Duodenal mucosa (tissue), 2 donors: ENCODE results near the gene DCUN1D3.

Experiments used
- H3K27ac ChIP-seq: one replicate; pipeline ENCODE4 v1.7.0; 2013; ENCODE audit warnings: low read depth, low read length
- H3K27me3 ChIP-seq, 2 donors: one replicate each; pipeline ENCODE4 v1.7.0; 2013; ENCODE audit warnings: low read length in 2 of 2, control low read depth in 1 of 2; ENCODE audit not compliant: insufficient read depth in 2 of 2, control insufficient read depth in 1 of 2
- H3K36me3 ChIP-seq, 2 donors: one replicate each; pipeline ENCODE4 v1.7.0; 2013; ENCODE audit warnings: low read length in 2 of 2, control low read depth in 1 of 2; ENCODE audit not compliant: insufficient read depth in 2 of 2, control insufficient read depth in 1 of 2
- H3K4me1 ChIP-seq, 2 donors: one replicate each; pipeline ENCODE4 v1.7.0; 2013; ENCODE audit warnings: low read length in 2 of 2, control low read depth in 1 of 2; ENCODE audit not compliant: insufficient read depth in 2 of 2, control insufficient read depth in 1 of 2
- H3K4me3 ChIP-seq, 2 donors: one replicate each; pipeline ENCODE4 v1.7.0; 2013; ENCODE audit warnings: low read length in 2 of 2, low read depth in 1 of 2
- H3K9ac ChIP-seq, 2 donors: one replicate each; pipeline ENCODE4 v1.7.0; 2013; ENCODE audit warnings: low read length in 2 of 2, low read depth in 1 of 2
- H3K9me3 ChIP-seq, 2 donors: one replicate each; pipeline ENCODE4 v1.7.0; 2013; ENCODE audit warnings: low read length in 2 of 2, control low read depth in 1 of 2; ENCODE audit not compliant: control insufficient read depth in 1 of 2

The DCUN1D3 gene

DNA sequence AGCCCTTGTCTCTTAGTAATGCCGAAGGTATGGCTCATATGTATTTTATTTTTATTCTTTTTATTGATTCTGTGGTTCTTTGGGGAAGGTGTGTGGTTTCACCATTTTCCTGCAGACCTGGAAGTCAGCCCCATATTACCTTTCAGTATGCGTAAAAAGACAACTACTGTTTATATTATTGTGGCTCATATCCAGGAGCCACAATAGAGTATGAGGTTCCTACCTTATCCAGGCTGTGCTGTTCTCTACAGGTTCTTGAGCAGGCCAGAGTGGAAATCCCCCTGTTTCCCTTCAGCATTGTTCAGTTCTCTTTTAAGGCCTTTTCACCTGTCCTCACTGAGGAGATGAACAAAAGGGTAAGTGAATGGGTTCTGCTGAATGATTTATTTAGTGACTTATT is 60.7 kb downstream of the DCUN1D3 start:
- Histone ChIP-seq H3K9ac (no peak overlapping the region), H3K27ac (no peak overlapping the region), H3K9me3 (no peaks in the 10 kb centered on the region), H3K36me3 (peaks cover 5% of the 10 kb centered on the region in 2 donors), H3K4me3 (no peak overlapping the region), H3K27me3 (no peaks in the 10 kb centered on the region), H3K4me1 (no peaks in the 10 kb centered on the region)

DNA sequence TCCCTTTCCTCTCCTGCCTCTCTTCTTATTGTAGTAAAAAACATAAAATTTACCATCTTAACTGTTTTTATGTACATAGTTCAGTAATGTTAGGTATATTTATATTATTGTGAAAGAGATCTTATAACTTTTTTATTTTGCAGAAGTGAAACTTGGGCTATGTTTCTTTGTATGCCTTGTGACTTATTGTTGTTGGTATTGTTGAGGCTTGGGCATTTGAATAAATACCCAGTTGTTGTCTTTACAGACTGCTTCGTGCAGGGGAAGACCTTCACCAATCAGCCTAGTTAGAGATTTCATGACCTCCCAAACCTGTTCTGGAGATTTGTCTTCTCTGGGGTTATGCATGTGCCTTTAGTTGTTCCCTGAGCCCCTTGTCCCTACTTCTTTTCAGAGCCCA is 61.9 kb downstream of the DCUN1D3 start:
- H3K27me3 ChIP-seq = no peaks in the 10 kb centered on the region
- no peak overlapping the region for H3K9ac ChIP-seq
- no peaks in the 10 kb centered on the region for H3K9me3 ChIP-seq
- no peaks in the 10 kb centered on the region for H3K4me1 ChIP-seq
- H3K4me3 ChIP-seq = no peak overlapping the region
- H3K27ac ChIP-seq = no peak overlapping the region
- peaks cover 5 to 11% of the 10 kb centered on the region in 2 donors for H3K36me3 ChIP-seq

DNA sequence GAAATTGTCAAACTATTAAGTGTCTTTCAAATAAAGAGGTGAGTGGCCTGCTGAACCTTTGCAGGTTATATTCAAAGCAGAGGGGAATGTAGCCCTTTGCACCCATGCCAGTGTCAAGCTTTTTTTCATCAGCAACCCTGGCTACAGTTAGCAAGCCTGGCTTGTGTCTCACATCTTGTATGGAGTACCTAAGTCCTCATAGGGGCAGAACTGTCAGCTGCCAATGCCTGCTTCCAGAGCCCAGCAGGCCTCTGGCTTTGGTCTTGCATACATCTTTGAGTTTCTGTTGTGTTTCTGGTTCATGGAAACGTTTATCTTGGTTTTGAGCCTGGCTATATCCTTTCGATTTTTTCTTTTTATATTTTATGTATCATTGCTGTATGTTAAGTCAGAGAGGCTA is 67.1 kb downstream of the DCUN1D3 start:
- Histone ChIP-seq H3K4me1 (no peaks in the 10 kb centered on the region), H3K27me3 (no peaks in the 10 kb centered on the region), H3K9ac (no peak overlapping the region), H3K27ac (no peak overlapping the region), H3K9me3 (no peaks in the 10 kb centered on the region), H3K36me3 (peaks cover 9 to 18% of the 10 kb centered on the region in 2 donors), H3K4me3 (no peak overlapping the region)

DNA sequence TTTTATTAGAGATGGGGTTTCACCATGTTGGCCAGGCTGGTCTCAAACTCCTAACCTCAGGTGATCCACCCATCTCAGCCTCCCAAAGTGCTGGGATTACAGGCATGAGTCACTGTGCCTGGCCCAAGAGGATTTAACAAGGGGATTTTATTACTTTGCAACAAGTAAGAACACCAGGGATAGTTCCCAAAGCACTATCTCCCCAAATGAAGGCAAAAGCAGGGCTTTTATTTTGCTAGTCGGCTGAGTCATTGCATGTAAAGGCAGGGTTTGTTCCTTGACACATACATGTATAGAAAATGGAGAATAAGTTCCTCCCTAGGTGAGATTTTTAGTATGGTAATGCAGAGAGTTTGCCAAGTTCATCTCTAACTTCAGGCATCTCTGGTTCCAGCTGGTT is 69.8 kb downstream of the DCUN1D3 start:
- Histone ChIP-seq H3K4me3 (no peak overlapping the region), H3K27ac (no peak overlapping the region), H3K9me3 (no peaks in the 10 kb centered on the region)

DNA sequence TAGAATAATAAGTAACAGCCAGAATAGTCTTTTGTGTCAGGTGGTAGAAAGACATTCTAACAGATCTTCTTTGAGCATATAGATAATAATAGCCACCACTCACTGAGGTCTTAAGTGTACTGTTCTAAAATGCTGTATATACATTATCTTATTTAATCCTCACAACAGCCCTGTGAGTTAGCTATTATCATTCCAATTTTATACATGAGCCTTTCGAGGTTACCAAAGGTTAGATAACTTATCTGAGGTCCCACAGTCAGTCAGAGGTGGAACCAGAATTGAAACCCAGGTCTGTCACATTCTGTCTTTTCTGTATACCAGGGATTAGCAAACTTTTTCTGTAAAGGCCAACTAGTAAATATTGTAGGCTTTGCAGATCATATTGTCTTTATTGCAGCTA is 70.6 kb downstream of the DCUN1D3 start:
- Histone ChIP-seq H3K4me1 (peaks cover 0 to 4% of the 10 kb centered on the region in 2 donors), H3K36me3 (peaks cover 4 to 25% of the 10 kb centered on the region in 2 donors), H3K27ac (no peak overlapping the region), H3K27me3 (no peaks in the 10 kb centered on the region), H3K9ac (no peak overlapping the region), H3K9me3 (no peaks in the 10 kb centered on the region), H3K4me3 (no peak overlapping the region)

More for the DNA sequence above, 69.8 kb downstream of the DCUN1D3 start:
- peaks cover 0 to 4% of the 10 kb centered on the region in 2 donors for H3K4me1 ChIP-seq
- H3K9ac ChIP-seq = no peak overlapping the region
- H3K27me3 ChIP-seq = no peaks in the 10 kb centered on the region
- peaks cover 4 to 26% of the 10 kb centered on the region in 2 donors for H3K36me3 ChIP-seq

DNA sequence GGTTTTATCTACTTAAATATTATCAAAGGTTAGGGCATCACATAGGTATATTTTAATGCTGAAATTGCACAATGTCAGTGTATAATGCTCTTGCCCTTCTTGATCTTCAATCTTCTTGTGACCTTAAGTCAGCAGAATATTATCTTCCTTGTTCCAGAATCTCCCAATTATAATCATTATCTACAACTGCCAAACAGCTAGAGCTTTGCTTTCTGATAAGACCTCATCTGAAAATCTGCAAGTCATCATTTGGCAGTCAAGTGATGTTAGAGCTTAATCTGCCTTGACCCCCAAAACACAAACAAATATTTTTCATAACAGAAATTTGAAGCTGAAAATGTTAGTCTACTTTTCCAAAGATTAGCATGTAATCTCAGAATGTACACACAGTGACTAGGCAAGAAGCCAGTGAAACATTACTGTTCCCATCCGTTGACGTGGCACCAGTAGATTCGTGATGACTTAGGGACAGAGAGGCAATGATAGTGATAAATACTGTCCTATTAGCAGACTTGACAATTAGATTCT is 74.1 kb downstream of the DCUN1D3 start:
- Histone ChIP-seq H3K9ac (no peak overlapping the region), H3K36me3 (peaks cover 4 to 18% of the 10 kb centered on the region in 2 donors), H3K27ac (no peak overlapping the region)

DNA sequence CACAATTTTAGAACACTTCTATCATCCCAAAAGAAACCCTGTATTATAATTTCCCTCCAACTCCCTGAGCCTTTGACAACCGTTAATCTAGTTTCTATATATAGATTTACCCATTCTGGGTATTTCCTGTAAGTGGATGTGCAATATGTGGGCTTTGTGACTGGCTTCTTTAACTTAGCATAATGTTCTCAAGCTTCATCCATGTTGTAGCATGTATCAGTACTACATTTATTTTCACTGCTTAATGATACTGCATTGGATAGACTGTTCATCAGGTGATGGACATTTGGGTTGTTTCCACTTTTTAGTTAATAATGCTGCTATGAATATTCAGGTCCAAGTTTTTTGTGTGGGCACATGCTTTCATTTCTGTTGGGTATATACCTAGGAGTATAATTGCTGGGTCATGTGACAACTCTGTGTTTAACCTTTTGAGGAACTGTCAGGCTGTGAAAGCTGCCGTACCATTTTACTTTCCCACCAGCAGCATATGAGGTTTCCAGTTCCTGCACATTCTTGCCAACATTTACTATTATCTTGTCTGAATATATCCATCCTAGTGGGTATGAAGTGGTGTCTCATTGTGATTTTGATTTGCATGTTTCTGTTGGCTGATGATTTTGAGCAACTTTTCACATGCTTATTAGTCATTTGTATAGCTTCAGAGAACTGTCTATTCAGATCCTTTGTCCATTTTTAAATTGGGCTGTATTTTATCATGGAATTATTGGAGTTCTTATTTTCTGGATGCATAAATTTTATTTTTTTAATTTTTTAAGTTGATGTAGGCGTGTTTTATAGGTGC is 77.4 kb downstream of the DCUN1D3 start:
- Histone ChIP-seq H3K27me3 (no peaks in the 10 kb centered on the region), H3K36me3 (peaks cover 0 to 10% of the 10 kb centered on the region in 2 donors), H3K27ac (no peak overlapping the region), H3K9me3 (no peaks in the 10 kb centered on the region), H3K9ac (no peak overlapping the region), H3K4me3 (no peak overlapping the region), H3K4me1 (peaks cover 0 to 4% of the 10 kb centered on the region in 2 donors)

More for the DNA sequence above, 74.1 kb downstream of the DCUN1D3 start:
- Histone ChIP-seq H3K4me1 (peaks cover 0 to 4% of the 10 kb centered on the region in 2 donors), H3K9me3 (no peaks in the 10 kb centered on the region), H3K27me3 (no peaks in the 10 kb centered on the region), H3K4me3 (no peak overlapping the region)

DNA sequence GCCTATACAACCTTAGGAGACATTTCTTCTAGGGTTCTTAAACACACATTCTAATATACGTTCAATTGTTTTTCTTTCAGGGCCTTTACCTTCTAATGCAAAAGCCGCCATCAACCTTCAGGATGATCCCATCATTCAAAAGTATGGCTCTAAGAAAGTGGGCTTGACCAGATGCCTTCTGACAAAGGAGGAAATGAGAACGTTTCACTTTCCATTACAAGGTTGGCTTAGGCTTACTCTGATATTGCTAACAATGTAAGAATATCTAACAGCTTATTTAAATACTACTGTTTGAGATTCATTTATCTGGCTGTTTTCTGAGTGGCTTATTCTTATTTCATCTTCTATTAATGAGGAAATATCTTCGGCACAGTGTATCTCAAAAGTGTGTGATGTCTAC is 78.5 kb downstream of the DCUN1D3 start:
- H3K4me3 ChIP-seq = no peak overlapping the region
- no peaks in the 10 kb centered on the region for H3K27me3 ChIP-seq
- no peak overlapping the region for H3K27ac ChIP-seq
- H3K9ac ChIP-seq = no peak overlapping the region
- peaks cover 0 to 4% of the 10 kb centered on the region in 2 donors for H3K4me1 ChIP-seq
- H3K36me3 ChIP-seq = peaks cover under 1 to 7% of the 10 kb centered on the region in 2 donors
- no peaks in the 10 kb centered on the region for H3K9me3 ChIP-seq

DNA sequence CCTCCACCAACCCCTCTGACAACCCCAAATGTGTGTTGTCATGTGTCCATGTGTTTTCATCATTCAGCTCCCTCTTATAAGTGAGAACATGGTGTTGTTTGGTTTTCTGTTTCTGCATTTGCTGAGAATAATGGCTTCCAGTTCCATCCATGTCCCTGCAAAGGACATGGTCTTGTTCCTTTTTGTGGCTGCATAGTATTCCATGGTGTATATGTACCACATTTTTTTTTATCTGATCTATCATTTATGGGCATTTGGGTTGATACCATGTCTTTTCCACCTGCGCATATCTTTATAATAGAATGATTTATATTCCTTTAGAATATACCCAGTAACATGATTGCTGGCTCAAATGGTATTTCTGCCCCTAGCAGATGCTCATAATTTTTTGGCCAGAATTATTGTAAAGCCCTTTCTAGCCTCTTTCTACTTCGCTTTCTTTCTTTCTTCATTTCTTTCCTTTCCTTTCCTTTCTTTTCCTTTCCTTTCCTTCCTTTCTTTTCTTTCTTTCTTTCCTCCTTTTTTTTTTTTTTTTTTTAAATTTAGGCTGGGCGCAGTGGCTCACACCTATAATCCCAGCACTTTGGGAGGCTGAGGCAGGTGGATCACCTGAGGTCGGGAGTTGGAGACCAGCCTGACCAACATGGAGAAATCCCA is 81.1 kb downstream of the DCUN1D3 start:
- H3K9me3 ChIP-seq = no peaks in the 10 kb centered on the region
- no peak overlapping the region for H3K27ac ChIP-seq
- H3K36me3 ChIP-seq = peaks cover 3 to 7% of the 10 kb centered on the region in 2 donors
- H3K27me3 ChIP-seq = no peaks in the 10 kb centered on the region
- no peaks in the 10 kb centered on the region for H3K4me1 ChIP-seq
- no peak overlapping the region for H3K4me3 ChIP-seq
- no peak overlapping the region for H3K9ac ChIP-seq

DNA sequence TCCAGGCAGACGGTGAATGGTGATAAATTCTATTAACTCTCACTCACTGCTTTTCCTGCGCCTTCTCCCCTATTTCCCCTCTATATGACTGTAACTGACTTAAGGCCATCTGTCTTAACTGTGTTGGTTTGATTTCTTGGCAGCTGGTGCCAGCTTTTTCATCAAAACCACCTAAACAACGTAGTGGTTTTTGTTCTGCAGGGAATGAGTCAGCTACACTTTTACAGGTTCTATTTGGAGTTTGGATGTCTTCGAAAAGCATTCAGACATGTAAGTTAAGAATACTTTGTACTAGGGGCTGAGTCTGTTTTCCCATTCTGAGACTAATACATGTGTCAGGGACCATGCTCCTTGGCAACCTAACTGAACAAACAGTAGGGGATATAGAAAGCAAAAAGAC is 85.4 kb downstream of the DCUN1D3 start:
- H3K4me1 ChIP-seq = peaks cover 8 to 9% of the 10 kb centered on the region in 2 donors
- peaks cover 3% of the 10 kb centered on the region in 2 donors for H3K36me3 ChIP-seq
- no peak overlapping the region for H3K27ac ChIP-seq
- H3K27me3 ChIP-seq = no peaks in the 10 kb centered on the region
- H3K9me3 ChIP-seq = no peaks in the 10 kb centered on the region
- no peak overlapping the region for H3K9ac ChIP-seq
- no peak overlapping the region for H3K4me3 ChIP-seq
